HCT116 (cell line): ENCODE measurements around the gene FARP1. TPM values are rescaled to one million over a fixed set of nuclear protein-coding genes. Genes with fewer than 3 reads are reported as not detected.

Experiments used
- ATAC-seq: fragments of 200-7000 bp; cut with Tn5 transposase; 2 replicates; pipeline ENCODE4 v1.9.1; 2020; ENCODE audit warnings: mild to moderate bottlenecking, moderate library complexity
- BruUV-seq: library from RNA; stranded (reverse); fragments of 400-500 nt; replicated peaks from 2 replicates; lab custom pipeline; 2021; lab: Mats Ljungman, UMichigan
- CTCF ChIA-PET: fragments of 300-600 bp; sonication (Branson Sonifier 250); formaldehyde crosslinking; loops from one replicate; lab custom pipeline; 2021; ENCODE audit warnings: antibody characterized with exemption; lab: Charles Lee
- POLR2A ChIA-PET: fragments of 300-600, 350-600 bp; sonication (Branson Sonifier 250); formaldehyde crosslinking; loops from one replicate; lab custom pipeline; 2021; ENCODE audit warnings: antibody characterized with exemption; lab: Charles Lee
- RAD21 ChIA-PET, 2 experiments: fragments of 300-600 bp; sonication (Branson Sonifier 250); formaldehyde crosslinking; loops; one replicate each; lab custom pipeline; 2023; ENCODE audit warnings: low total read pairs in 2 of 2; ENCODE audit not compliant: uncharacterized antibody in 2 of 2, unreplicated experiment in 2 of 2, low non-redundant PET in 1 of 2; lab: Charles Lee
- DNase-seq: peaks from one replicate; pipeline ENCODE4 v3.0.0-alpha.2; 2010; ENCODE audit warnings: low read depth, low spot score
- H2AFZ ChIP-seq: fragments of 200-600 bp; shearing (Covaris generic), sonication (generic); 2 replicates; pipeline ENCODE4 v1.6.1; 2017; ENCODE audit warnings: low read depth, mixed run types, mixed read lengths, antibody characterized with exemption, low read length; ENCODE audit not compliant: poor library complexity, severe bottlenecking
- H3K27ac ChIP-seq: 2 replicates; pipeline ENCODE4 v1.5.1; 2012; ENCODE audit warnings: low read depth, low read length
- H3K27me3 ChIP-seq: fragments of 200-600 bp; sonication (generic); 2 replicates; pipeline ENCODE4 v1.6.1; 2016; ENCODE audit warnings: mixed run types, low read length, mixed read lengths; ENCODE audit not compliant: insufficient read depth
- H3K36me3 ChIP-seq, 2 experiments: fragments of 200-500 bp in 1 of 2; fragments of 200-600 bp in 1 of 2; sonication (Bioruptor generic) in 1 of 2; sonication (generic) in 1 of 2; 2 replicates each; pipeline versions ENCODE4 v1.5.1 to v1.6.1; 2014 to 2016; ENCODE audit warnings: low read length in 2 of 2, inconsistent platforms in 1 of 2, mixed read lengths in 1 of 2, mixed run types in 1 of 2; ENCODE audit not compliant: insufficient read depth in 2 of 2, control insufficient read depth in 1 of 2
- H3K4me1 ChIP-seq, 2 experiments: fragments of 200-600 bp in 1 of 2; sonication (generic) in 1 of 2; 2 replicates each; pipeline versions ENCODE4 v1.5.1 to v1.6.1; 2012 to 2017; ENCODE audit warnings: low read length in 2 of 2, inconsistent platforms in 1 of 2, mild to moderate bottlenecking in 1 of 2, mixed read lengths in 1 of 2, mixed run types in 1 of 2, moderate library complexity in 1 of 2; ENCODE audit not compliant: insufficient read depth in 2 of 2, control insufficient read depth in 1 of 2
- H3K4me2 ChIP-seq: fragments of 200-600 bp; sonication (generic); 2 replicates; pipeline ENCODE4 v1.6.1; 2017; ENCODE audit warnings: mixed run types, low read length, mixed read lengths
- H3K4me3 ChIP-seq, 2 experiments: fragments of 200-600 bp in 1 of 2; sonication (generic) in 1 of 2; replicated peaks in 1 of 2; 2 replicates each; pipeline ENCODE4 v1.5.1; 2011 to 2016; ENCODE audit warnings: low read length in 2 of 2, control low read depth in 1 of 2, low read depth in 1 of 2, mild to moderate bottlenecking in 1 of 2, mixed read lengths in 1 of 2, mixed run types in 1 of 2
- H3K79me2 ChIP-seq: fragments of 200-600 bp; sonication (generic); 2 replicates; pipeline ENCODE4 v1.6.1; 2017; ENCODE audit warnings: mild to moderate bottlenecking, mixed run types, low read length, moderate library complexity, mixed read lengths; ENCODE audit not compliant: insufficient read depth
- H3K9ac ChIP-seq: fragments of 200-600 bp; sonication (generic); 2 replicates; pipeline ENCODE4 v1.6.1; 2016; ENCODE audit warnings: low read length, mixed read lengths
- H3K9me2 ChIP-seq: fragments of 200-600 bp; sonication (generic), shearing (Covaris generic); 2 replicates; pipeline ENCODE4 v1.6.1; 2017; ENCODE audit warnings: mixed run types, mild to moderate bottlenecking, moderate library complexity; ENCODE audit not compliant: insufficient read depth
- H3K9me3 ChIP-seq, 2 experiments: fragments of 200-500 bp in 1 of 2; fragments of 200-600 bp in 1 of 2; sonication (Bioruptor generic) in 1 of 2; sonication (generic) in 1 of 2; 2 replicates each; pipeline ENCODE4 v1.6.1; 2014 to 2017; ENCODE audit warnings: low read length in 2 of 2, mixed read lengths in 2 of 2, inconsistent platforms in 1 of 2, low read depth in 1 of 2, mild to moderate bottlenecking in 1 of 2, mixed run types in 1 of 2, moderate library complexity in 1 of 2; ENCODE audit not compliant: control insufficient read depth in 1 of 2, insufficient read depth in 1 of 2
- H4K20me1 ChIP-seq: fragments of 200-600 bp; sonication (generic), shearing (Covaris generic); 2 replicates; pipeline ENCODE4 v1.6.1; 2017; ENCODE audit warnings: mixed run types, mild to moderate bottlenecking, moderate library complexity; ENCODE audit not compliant: insufficient read depth
- ATF3 ChIP-seq: IDR thresholded peaks from 2 replicates; pipeline ENCODE4 v1.6.1; 2012
- EGR1 ChIP-seq: IDR thresholded peaks from 2 replicates; pipeline ENCODE4 v1.6.1; 2012; ENCODE audit warnings: low read depth
- ELF1 ChIP-seq: IDR thresholded peaks from 2 replicates; pipeline ENCODE4 v1.6.1; 2012; ENCODE audit warnings: low read depth, borderline replicate concordance
- FOSL1 ChIP-seq: IDR thresholded peaks from 2 replicates; pipeline ENCODE4 v1.6.1; 2012; ENCODE audit warnings: low read depth
- RAD21 ChIP-seq: IDR thresholded peaks from 2 replicates; pipeline ENCODE4 v1.6.1; 2012; ENCODE audit warnings: low read depth, mild to moderate bottlenecking
- SIN3A ChIP-seq: IDR thresholded peaks from 2 replicates; pipeline ENCODE4 v1.6.1; 2012; ENCODE audit warnings: low read depth
- SRF ChIP-seq: IDR thresholded peaks from 2 replicates; pipeline ENCODE4 v1.6.1; 2012; ENCODE audit warnings: low read depth
- TCF7L2 ChIP-seq: IDR thresholded peaks from 2 replicates; pipeline ENCODE4 v1.7.0; 2011; ENCODE audit warnings: borderline replicate concordance, inconsistent platforms; ENCODE audit not compliant: insufficient read depth, insufficient read length; ENCODE audit errors: extremely low read depth
- YY1 ChIP-seq: IDR thresholded peaks from 2 replicates; pipeline ENCODE4 v1.6.1; 2011; ENCODE audit warnings: low read length, low read depth, moderate library complexity, mild to moderate bottlenecking; ENCODE audit not compliant: insufficient replicate concordance; ENCODE audit errors: extremely low read depth
- ZFX ChIP-seq: fragments of 450-650 bp; IDR thresholded peaks from 2 replicates; pipeline ENCODE4 v1.6.1; 2017
- intact Hi-C: fragments of 100-400 bp; cut with micrococcal nuclease; formaldehyde crosslinking; loops from 2 replicates; pipeline ENCODE4 v1.10.0; 2022
- total RNA-seq: library from RNA; stranded (reverse); gene quantifications from one replicate; pipeline ENCODE4 v1.2.1, GENCODE V29; 2021; ENCODE audit not compliant: unreplicated experiment
- TF ChIP-seq, protein P1 (sequence below): IDR thresholded peaks from 2 replicates; pipeline ENCODE4 v1.6.1; 2011; ENCODE audit warnings: mild to moderate bottlenecking, low read length, moderate library complexity; ENCODE audit not compliant: insufficient replicate concordance; ENCODE audit errors: extremely low read depth
- TF ChIP-seq, protein P2 (sequence below): IDR thresholded peaks from 2 replicates; pipeline ENCODE4 v1.6.1; 2012; ENCODE audit warnings: low read depth

Gene FARP1
- total RNA-seq, 1 experiment from 2014 or later: 30.5 TPM

DNA sequence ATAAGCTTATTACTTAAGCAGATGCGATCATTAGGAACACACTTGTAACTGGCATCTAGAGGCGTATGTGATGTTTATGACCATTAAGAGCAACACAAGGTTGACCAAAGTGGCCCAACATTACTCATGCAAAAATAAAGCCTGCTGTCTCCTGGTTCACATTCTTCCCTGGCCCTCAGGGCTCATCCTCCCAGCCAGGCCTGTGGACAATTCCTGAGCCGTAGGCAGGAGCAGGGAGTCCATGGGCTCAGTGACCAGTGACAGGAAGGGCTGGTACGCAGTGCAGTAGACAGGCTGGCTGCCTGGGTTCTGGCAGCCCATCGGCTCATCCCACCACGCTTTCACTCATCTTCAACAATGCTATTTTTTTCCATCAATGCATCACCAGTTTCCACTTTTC, 328.0 kb downstream of the FARP1 start:
- Histone ChIP-seq H3K4me2 (no peak overlapping the region), H3K9me3 (no peaks in the 10 kb centered on the region), H3K36me3 (peaks cover 9 to 47% of the 10 kb centered on the region in 2 experiments), H3K4me1 (peaks cover 3 to 9% of the 10 kb centered on the region in 2 experiments), H3K9me2 (no peaks in the 10 kb centered on the region), H3K79me2 (peaks cover 65% of the 10 kb centered on the region), H3K9ac (no peak overlapping the region), H3K4me3 (no peak overlapping the region), H3K27me3 (no peaks in the 10 kb centered on the region), H2AFZ (no peak overlapping the region), H4K20me1 (no peaks in the 10 kb centered on the region), H3K27ac (no peak overlapping the region)
- ChIA-PET CTCF (no interaction called here), RAD21 (no interaction called here), POLR2A (no interaction called here)
- DNase-seq (no peak), ATAC-seq (no peak)
- BruUV-seq: no TSS peak
- TF ChIP-seq YY1 (no peak), ELF1 (no peak), RAD21 (no peak), EGR1 (no peak), SIN3A (no peak), ZFX (no peak), TCF7L2 (no peak), ATF3 (no peak), FOSL1 (no peak), SRF (no peak)
- TF ChIP-seq, protein P1, sequence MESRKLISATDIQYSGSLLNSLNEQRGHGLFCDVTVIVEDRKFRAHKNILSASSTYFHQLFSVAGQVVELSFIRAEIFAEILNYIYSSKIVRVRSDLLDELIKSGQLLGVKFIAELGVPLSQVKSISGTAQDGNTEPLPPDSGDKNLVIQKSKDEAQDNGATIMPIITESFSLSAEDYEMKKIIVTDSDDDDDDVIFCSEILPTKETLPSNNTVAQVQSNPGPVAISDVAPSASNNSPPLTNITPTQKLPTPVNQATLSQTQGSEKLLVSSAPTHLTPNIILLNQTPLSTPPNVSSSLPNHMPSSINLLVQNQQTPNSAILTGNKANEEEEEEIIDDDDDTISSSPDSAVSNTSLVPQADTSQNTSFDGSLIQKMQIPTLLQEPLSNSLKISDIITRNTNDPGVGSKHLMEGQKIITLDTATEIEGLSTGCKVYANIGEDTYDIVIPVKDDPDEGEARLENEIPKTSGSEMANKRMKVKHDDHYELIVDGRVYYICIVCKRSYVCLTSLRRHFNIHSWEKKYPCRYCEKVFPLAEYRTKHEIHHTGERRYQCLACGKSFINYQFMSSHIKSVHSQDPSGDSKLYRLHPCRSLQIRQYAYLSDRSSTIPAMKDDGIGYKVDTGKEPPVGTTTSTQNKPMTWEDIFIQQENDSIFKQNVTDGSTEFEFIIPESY: no peak
- TF ChIP-seq, protein P2, sequence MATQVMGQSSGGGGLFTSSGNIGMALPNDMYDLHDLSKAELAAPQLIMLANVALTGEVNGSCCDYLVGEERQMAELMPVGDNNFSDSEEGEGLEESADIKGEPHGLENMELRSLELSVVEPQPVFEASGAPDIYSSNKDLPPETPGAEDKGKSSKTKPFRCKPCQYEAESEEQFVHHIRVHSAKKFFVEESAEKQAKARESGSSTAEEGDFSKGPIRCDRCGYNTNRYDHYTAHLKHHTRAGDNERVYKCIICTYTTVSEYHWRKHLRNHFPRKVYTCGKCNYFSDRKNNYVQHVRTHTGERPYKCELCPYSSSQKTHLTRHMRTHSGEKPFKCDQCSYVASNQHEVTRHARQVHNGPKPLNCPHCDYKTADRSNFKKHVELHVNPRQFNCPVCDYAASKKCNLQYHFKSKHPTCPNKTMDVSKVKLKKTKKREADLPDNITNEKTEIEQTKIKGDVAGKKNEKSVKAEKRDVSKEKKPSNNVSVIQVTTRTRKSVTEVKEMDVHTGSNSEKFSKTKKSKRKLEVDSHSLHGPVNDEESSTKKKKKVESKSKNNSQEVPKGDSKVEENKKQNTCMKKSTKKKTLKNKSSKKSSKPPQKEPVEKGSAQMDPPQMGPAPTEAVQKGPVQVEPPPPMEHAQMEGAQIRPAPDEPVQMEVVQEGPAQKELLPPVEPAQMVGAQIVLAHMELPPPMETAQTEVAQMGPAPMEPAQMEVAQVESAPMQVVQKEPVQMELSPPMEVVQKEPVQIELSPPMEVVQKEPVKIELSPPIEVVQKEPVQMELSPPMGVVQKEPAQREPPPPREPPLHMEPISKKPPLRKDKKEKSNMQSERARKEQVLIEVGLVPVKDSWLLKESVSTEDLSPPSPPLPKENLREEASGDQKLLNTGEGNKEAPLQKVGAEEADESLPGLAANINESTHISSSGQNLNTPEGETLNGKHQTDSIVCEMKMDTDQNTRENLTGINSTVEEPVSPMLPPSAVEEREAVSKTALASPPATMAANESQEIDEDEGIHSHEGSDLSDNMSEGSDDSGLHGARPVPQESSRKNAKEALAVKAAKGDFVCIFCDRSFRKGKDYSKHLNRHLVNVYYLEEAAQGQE: no peak
- intact Hi-C loops: no loop called here
